ENCODE measurements around the gene TRPC3.

DNA sequence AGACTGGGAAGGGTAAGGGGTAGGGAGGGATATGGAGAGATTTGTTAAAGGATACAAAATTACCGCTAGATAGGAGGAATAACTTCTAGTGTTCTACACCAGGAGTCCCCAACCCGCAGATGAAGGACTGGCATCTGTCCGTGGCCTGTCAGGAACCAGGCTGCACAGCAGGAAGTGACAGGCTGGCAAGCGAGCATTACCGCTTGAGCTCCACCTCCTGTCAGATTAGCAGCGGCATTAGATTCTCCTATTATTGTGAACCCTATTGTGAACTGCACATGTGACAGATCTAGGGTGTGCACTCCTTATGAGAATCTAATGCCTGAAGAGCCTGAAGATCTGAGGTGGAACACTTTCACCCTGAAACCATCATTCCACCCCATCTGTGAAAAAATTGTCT lies 53.7 kb downstream of the TRPC3 start:
- TF ChIP-seq POLR2A (IDR thresholded peaks at IDR 0.05), result no peak
- no peak for TF ChIP-seq CTCF (IDR thresholded peaks at IDR 0.05)
